KMS-11 (cell line): Measurements from ENCODE around the gene EFCAB11.

ENCODE experiments used
- H2AFZ ChIP-seq: fragments of 200-600 bp; sonication (generic); 2 replicates; pipeline ENCODE4 v1.6.1; 2016; ENCODE audit warnings: antibody characterized with exemption, mixed run types, low read depth
- H3K27ac ChIP-seq: fragments of 200-600 bp; sonication (generic); 2 replicates; pipeline ENCODE4 v1.6.1; 2016; ENCODE audit warnings: mild to moderate bottlenecking, mixed run types
- H3K27me3 ChIP-seq: fragments of 200-600 bp; sonication (generic); 2 replicates; pipeline ENCODE4 v1.6.1; 2017; ENCODE audit warnings: mild to moderate bottlenecking, low read depth, mixed run types, moderate library complexity; ENCODE audit not compliant: insufficient read depth
- H3K36me3 ChIP-seq: fragments of 200-600 bp; sonication (generic); 2 replicates; pipeline ENCODE4 v1.6.1; 2017; ENCODE audit warnings: mild to moderate bottlenecking, mixed run types; ENCODE audit not compliant: insufficient read depth
- H3K4me1 ChIP-seq: fragments of 200-600 bp; sonication (generic); 2 replicates; pipeline ENCODE4 v1.6.1; 2016; ENCODE audit warnings: mild to moderate bottlenecking, low read depth, mixed run types; ENCODE audit not compliant: poor library complexity, severe bottlenecking
- H3K4me2 ChIP-seq: fragments of 200-600 bp; sonication (generic); 2 replicates; pipeline ENCODE4 v1.7.0; 2016; ENCODE audit warnings: mild to moderate bottlenecking, mixed run types
- H3K4me3 ChIP-seq: fragments of 200-600 bp; sonication (generic); IDR thresholded peaks from 2 replicates; pipeline ENCODE4 v1.6.1; 2017; ENCODE audit warnings: low read depth, low read length, mixed read lengths; ENCODE audit not compliant: insufficient read depth
- H3K79me2 ChIP-seq: fragments of 200-600 bp; sonication (generic); 2 replicates; pipeline ENCODE4 v1.6.1; 2016; ENCODE audit warnings: low read depth, mixed run types; ENCODE audit not compliant: insufficient read depth
- H3K9ac ChIP-seq: fragments of 200-600 bp; sonication (generic); 2 replicates; pipeline ENCODE4 v1.6.1; 2016; ENCODE audit warnings: mild to moderate bottlenecking, mixed run types
- H4K20me1 ChIP-seq: fragments of 200-600 bp; sonication (generic); 2 replicates; pipeline ENCODE4 v1.6.1; 2016; ENCODE audit warnings: mild to moderate bottlenecking, mixed run types; ENCODE audit not compliant: insufficient read depth
- TF ChIP-seq, protein P1 (sequence below): fragments of 200-600 bp; sonication (generic); conservative IDR thresholded peaks from 2 replicates; pipeline ENCODE4 v1.6.1; 2017; ENCODE audit warnings: low read depth, mild to moderate bottlenecking, antibody characterized with exemption, low read length, moderate library complexity, mixed read lengths

The EFCAB11 gene

DNA sequence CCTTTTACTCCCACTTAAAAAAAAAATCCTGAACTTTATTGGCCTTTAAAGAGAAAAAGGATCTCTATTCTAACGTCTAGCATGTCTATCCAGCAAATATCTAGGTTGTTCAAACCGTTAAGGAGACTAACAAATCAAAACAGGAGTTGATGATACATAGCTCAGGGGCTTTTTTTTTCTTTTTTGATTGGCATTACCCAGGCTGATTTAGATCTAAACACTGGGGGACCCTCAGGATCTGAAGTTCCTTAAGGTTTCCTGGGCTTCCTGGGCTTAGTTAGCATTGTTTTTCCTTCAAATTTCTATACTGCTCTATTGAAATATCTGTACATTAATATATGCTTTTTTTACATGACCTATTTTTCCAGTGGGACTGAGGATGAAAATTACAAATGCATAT, 42.3 kb downstream of the EFCAB11 start:
- Histone ChIP-seq H3K4me1 (no peaks in the 10 kb centered on the region), H3K36me3 (no peaks in the 10 kb centered on the region), H3K27me3 (no peaks in the 10 kb centered on the region), H3K79me2 (no peaks in the 10 kb centered on the region), H3K4me2 (no peak overlapping the region), H4K20me1 (no peaks in the 10 kb centered on the region), H3K4me3 (no peak overlapping the region), H2AFZ (no peak overlapping the region), H3K9ac (no peak overlapping the region), H3K27ac (no peak overlapping the region)
- TF ChIP-seq, protein P1, sequence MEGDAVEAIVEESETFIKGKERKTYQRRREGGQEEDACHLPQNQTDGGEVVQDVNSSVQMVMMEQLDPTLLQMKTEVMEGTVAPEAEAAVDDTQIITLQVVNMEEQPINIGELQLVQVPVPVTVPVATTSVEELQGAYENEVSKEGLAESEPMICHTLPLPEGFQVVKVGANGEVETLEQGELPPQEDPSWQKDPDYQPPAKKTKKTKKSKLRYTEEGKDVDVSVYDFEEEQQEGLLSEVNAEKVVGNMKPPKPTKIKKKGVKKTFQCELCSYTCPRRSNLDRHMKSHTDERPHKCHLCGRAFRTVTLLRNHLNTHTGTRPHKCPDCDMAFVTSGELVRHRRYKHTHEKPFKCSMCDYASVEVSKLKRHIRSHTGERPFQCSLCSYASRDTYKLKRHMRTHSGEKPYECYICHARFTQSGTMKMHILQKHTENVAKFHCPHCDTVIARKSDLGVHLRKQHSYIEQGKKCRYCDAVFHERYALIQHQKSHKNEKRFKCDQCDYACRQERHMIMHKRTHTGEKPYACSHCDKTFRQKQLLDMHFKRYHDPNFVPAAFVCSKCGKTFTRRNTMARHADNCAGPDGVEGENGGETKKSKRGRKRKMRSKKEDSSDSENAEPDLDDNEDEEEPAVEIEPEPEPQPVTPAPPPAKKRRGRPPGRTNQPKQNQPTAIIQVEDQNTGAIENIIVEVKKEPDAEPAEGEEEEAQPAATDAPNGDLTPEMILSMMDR = no peak

DNA sequence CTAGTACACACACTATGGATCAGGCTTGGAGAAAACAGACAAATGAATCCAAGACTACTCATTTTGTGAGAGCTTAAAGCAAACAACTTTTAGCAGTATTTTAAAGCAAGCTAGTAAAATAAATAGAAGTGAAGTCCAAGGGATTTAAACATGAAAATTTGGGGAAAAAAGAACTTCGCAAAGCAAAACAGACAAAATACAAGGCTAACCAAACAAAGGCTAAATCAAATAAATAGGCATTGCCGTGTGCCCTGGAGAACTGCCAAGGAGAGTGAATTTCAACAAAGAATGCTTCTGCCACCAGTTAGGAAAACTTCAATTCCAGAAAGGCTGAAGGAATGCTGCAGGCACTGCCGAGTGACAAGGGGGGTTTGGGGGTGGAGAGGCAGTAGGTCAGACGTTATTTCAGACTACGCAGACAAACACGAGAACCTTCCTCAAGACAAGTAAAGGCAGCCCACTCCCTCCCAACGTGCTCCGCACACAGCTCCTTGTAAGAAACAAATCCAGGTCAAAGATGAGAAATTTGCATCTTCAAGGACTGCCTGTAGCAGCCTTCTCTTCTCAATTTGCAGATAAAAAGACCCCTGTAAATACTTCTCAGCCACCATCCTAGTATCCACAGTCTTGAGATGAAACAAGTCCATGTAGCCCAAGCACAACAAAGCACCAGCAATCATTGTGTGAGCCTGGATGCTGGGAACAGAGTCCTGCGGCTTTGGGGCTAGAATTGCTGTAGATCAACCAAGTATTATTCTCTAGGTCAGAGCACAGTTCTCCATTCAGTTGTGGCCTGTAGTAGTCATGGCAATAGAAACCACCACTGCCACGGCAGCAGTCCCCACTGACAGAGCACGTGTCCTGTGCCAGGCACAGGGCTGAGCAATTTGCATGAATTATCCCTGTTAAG, 43.3 kb downstream of the EFCAB11 start:
- no peak overlapping the region for H3K27ac ChIP-seq
- no peak overlapping the region for H3K4me2 ChIP-seq
- H4K20me1 ChIP-seq = no peaks in the 10 kb centered on the region
- H3K36me3 ChIP-seq = no peaks in the 10 kb centered on the region
- TF ChIP-seq, protein P1 = no peak
- no peak overlapping the region for H3K4me3 ChIP-seq
- no peaks in the 10 kb centered on the region for H3K79me2 ChIP-seq
- H3K4me1 ChIP-seq = no peaks in the 10 kb centered on the region
- H3K9ac ChIP-seq = no peak overlapping the region
- no peak overlapping the region for H2AFZ ChIP-seq
- H3K27me3 ChIP-seq = no peaks in the 10 kb centered on the region

DNA sequence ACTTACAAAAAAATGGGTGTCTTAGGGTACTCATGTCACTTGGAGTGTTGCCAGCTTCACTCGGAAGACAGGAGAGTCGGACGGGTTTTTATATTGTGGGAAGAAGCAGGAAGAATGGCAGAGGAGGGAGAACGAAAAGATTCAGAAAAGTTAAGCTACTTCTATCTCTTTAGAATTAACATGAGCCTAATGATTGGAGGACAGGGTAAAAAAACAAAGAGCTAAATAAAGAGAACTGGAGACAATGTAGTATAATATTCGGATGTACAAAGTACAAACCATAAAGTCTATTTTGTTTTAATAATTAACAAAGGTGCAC, 43.9 kb downstream of the EFCAB11 start:
- Histone ChIP-seq H3K36me3 (no peaks in the 10 kb centered on the region), H2AFZ (no peak overlapping the region), H3K4me2 (no peak overlapping the region), H3K27me3 (no peaks in the 10 kb centered on the region), H4K20me1 (no peaks in the 10 kb centered on the region), H3K27ac (no peak overlapping the region), H3K4me1 (no peaks in the 10 kb centered on the region), H3K9ac (no peak overlapping the region), H3K79me2 (no peaks in the 10 kb centered on the region), H3K4me3 (no peak overlapping the region)
- TF ChIP-seq, protein P1 = no peak

DNA sequence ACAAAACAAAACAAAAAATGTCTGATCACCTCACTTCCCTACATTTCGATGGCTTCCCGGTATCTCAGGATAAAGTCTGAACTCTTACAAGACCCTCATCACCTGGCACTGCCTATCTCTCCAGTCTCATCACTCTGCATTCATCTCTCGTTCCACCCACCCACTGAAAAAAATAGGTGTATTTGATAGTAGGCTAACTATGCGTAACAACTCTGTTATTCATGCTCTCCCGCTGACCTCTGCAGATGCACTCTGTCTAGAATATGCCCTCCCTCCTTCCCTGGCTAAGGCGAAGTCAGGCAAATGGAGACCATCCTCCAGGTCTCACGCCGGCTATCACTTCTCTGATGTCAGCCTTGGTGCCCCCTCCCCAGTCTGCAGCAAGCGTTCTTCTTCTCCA, 44.9 kb downstream of the EFCAB11 start:
- Histone ChIP-seq H3K36me3 (no peaks in the 10 kb centered on the region), H3K4me1 (no peaks in the 10 kb centered on the region), H3K9ac (no peak overlapping the region), H3K27ac (no peak overlapping the region), H2AFZ (no peak overlapping the region), H4K20me1 (no peaks in the 10 kb centered on the region), H3K4me2 (no peak overlapping the region), H3K4me3 (no peak overlapping the region), H3K79me2 (no peaks in the 10 kb centered on the region), H3K27me3 (no peaks in the 10 kb centered on the region)
- TF ChIP-seq, protein P1 = no peak
